Stimulated activated effector memory CD8-positive, alpha-beta T cell treated with anti-CD3 and anti-CD28 coated beads, Interleukin-12 subunit alpha, Interleukin-12 subunit beta, amount 100 ng/mL, for 72 hours (primary cell): ENCODE measurements around the gene CPNE4.

Source experiments
- ATAC-seq: fragments of 150-1000 bp; cut with Tn5 transposase; 2 replicates; pipeline ENCODE4 v1.10.0; 2021
- DNase-seq, 2 donors: peaks; one replicate each; pipeline ENCODE4 v3.0.0; 2021 to 2022; ENCODE audit warnings: low spot score in 2 of 2
- H3K27ac Mint-ChIP-seq: one replicate; pipeline ENCODE4 v1.8.0; 2022; ENCODE audit warnings: mild to moderate bottlenecking, mixed read lengths
- H3K36me3 Mint-ChIP-seq: one replicate; pipeline ENCODE4 v1.8.0; 2022; ENCODE audit warnings: mild to moderate bottlenecking, mixed read lengths
- H3K4me1 Mint-ChIP-seq: one replicate; pipeline ENCODE4 v1.8.0; 2022; ENCODE audit warnings: mixed read lengths
- H3K4me3 Mint-ChIP-seq: one replicate; pipeline ENCODE4 v1.8.0; 2022; ENCODE audit warnings: mild to moderate bottlenecking, mixed read lengths
- H3K9me3 Mint-ChIP-seq: one replicate; pipeline ENCODE4 v1.8.0; 2022; ENCODE audit warnings: mixed read lengths

CPNE4 gene

GRCh38 chr3:131597816-131598215 is 437.0 kb downstream of the CPNE4 start:
- DNase-seq, result no peak
- ATAC-seq, result no peak
- Mint-ChIP-seq H3K9me3 (no peaks in the 10 kb centered on the region), H3K4me3 (no peak overlapping the region), H3K4me1 (no peaks in the 10 kb centered on the region), H3K27ac (no peak overlapping the region), H3K36me3 (no peaks in the 10 kb centered on the region)

GRCh38 chr3:131596884-131597283 is 437.9 kb downstream of the CPNE4 start:
- no peaks in the 10 kb centered on the region for H3K4me1 Mint-ChIP-seq
- DNase-seq, result no peak
- no peak overlapping the region for H3K4me3 Mint-ChIP-seq

GRCh38 chr3:131591394-131592014 is 443.3 kb downstream of the CPNE4 start:
- Mint-ChIP-seq H3K4me3 (no peak overlapping the region), H3K4me1 (no peaks in the 10 kb centered on the region), H3K36me3 (no peaks in the 10 kb centered on the region), H3K27ac (no peak overlapping the region), H3K9me3 (no peaks in the 10 kb centered on the region)
- DNase-seq (no peak), ATAC-seq (no peak)

More at GRCh38 chr3:131596884-131597283, 437.9 kb downstream of the CPNE4 start:
- no peak overlapping the region for H3K27ac Mint-ChIP-seq
- no peaks in the 10 kb centered on the region for H3K36me3 Mint-ChIP-seq
- H3K9me3 Mint-ChIP-seq, result no peaks in the 10 kb centered on the region
- ATAC-seq, result no peak

GRCh38 chr3:131586277-131586676 is 448.5 kb downstream of the CPNE4 start:
- DNase-seq (no peak), ATAC-seq (no peak)
- Mint-ChIP-seq H3K36me3 (no peaks in the 10 kb centered on the region), H3K4me1 (no peaks in the 10 kb centered on the region), H3K9me3 (no peaks in the 10 kb centered on the region), H3K27ac (no peak overlapping the region), H3K4me3 (no peak overlapping the region)

GRCh38 chr3:131582438-131582837 is 452.4 kb downstream of the CPNE4 start:
- no peaks in the 10 kb centered on the region for H3K4me1 Mint-ChIP-seq
- H3K4me3 Mint-ChIP-seq, result no peak overlapping the region
- no peak overlapping the region for H3K27ac Mint-ChIP-seq
- no peaks in the 10 kb centered on the region for H3K36me3 Mint-ChIP-seq
- no peak for DNase-seq
- no peaks in the 10 kb centered on the region for H3K9me3 Mint-ChIP-seq
- no peak for ATAC-seq

- ATAC-seq (no peak), DNase-seq (no peak)
- Mint-ChIP-seq H3K4me1 (no peaks in the 10 kb centered on the region), H3K36me3 (no peaks in the 10 kb centered on the region), H3K4me3 (no peak overlapping the region), H3K27ac (no peak overlapping the region), H3K9me3 (no peaks in the 10 kb centered on the region)
These were observed 466.4 kb downstream of the CPNE4 start for GRCh38 chr3:131568460-131568859.

GRCh38 chr3:131564812-131565211 is 470.0 kb downstream of the CPNE4 start:
- Mint-ChIP-seq H3K4me1 (no peaks in the 10 kb centered on the region), H3K4me3 (no peak overlapping the region), H3K27ac (no peak overlapping the region)

GRCh38 chr3:131561511-131561910 is 473.3 kb downstream of the CPNE4 start:
- DNase-seq (no peak), ATAC-seq (no peak)
- no peak overlapping the region for H3K27ac Mint-ChIP-seq
- H3K9me3 Mint-ChIP-seq, result no peaks in the 10 kb centered on the region
- no peak overlapping the region for H3K4me3 Mint-ChIP-seq
- H3K36me3 Mint-ChIP-seq, result no peaks in the 10 kb centered on the region
- no peaks in the 10 kb centered on the region for H3K4me1 Mint-ChIP-seq

More at GRCh38 chr3:131564812-131565211, 470.0 kb downstream of the CPNE4 start:
- Mint-ChIP-seq H3K36me3 (no peaks in the 10 kb centered on the region), H3K9me3 (no peaks in the 10 kb centered on the region)
- DNase-seq (no peak), ATAC-seq (no peak)

- no peak for ATAC-seq
- Mint-ChIP-seq H3K9me3 (no peaks in the 10 kb centered on the region), H3K27ac (no peak overlapping the region), H3K4me3 (no peak overlapping the region), H3K36me3 (no peaks in the 10 kb centered on the region), H3K4me1 (no peaks in the 10 kb centered on the region)
- no peak for DNase-seq
These were observed 474.0 kb downstream of the CPNE4 start for GRCh38 chr3:131560795-131561194.

- Mint-ChIP-seq H3K9me3 (no peaks in the 10 kb centered on the region), H3K4me3 (no peak overlapping the region), H3K4me1 (no peaks in the 10 kb centered on the region), H3K27ac (no peak overlapping the region), H3K36me3 (no peaks in the 10 kb centered on the region)
- no peak for DNase-seq
- no peak for ATAC-seq
These were observed 479.4 kb downstream of the CPNE4 start for GRCh38 chr3:131555456-131555855.

GRCh38 chr3:131553495-131554247 is 481.1 kb downstream of the CPNE4 start:
- Mint-ChIP-seq H3K36me3 (no peaks in the 10 kb centered on the region), H3K9me3 (no peaks in the 10 kb centered on the region), H3K4me1 (no peaks in the 10 kb centered on the region), H3K4me3 (no peak overlapping the region), H3K27ac (no peak overlapping the region)
- ATAC-seq (no peak), DNase-seq (no peak)

- no peak for DNase-seq
- Mint-ChIP-seq H3K36me3 (no peaks in the 10 kb centered on the region), H3K4me3 (no peak overlapping the region), H3K27ac (no peak overlapping the region), H3K4me1 (no peaks in the 10 kb centered on the region), H3K9me3 (no peaks in the 10 kb centered on the region)
- no peak for ATAC-seq
These were observed 483.1 kb downstream of the CPNE4 start for GRCh38 chr3:131551761-131552160.

- no peaks in the 10 kb centered on the region for H3K9me3 Mint-ChIP-seq
- H3K4me3 Mint-ChIP-seq, result no peak overlapping the region
- DNase-seq, result no peak
- H3K36me3 Mint-ChIP-seq, result no peaks in the 10 kb centered on the region
- no peak overlapping the region for H3K27ac Mint-ChIP-seq
- no peaks in the 10 kb centered on the region for H3K4me1 Mint-ChIP-seq
- ATAC-seq, result no peak
These were observed 484.0 kb downstream of the CPNE4 start for GRCh38 chr3:131550562-131551465.

- H3K4me1 Mint-ChIP-seq, result no peaks in the 10 kb centered on the region
- DNase-seq, result no peak
- no peak for ATAC-seq
These were observed 485.5 kb downstream of the CPNE4 start for GRCh38 chr3:131549340-131549739.

GRCh38 chr3:131547585-131547984 is 487.2 kb downstream of the CPNE4 start:
- Mint-ChIP-seq H3K4me3 (no peak overlapping the region), H3K4me1 (no peaks in the 10 kb centered on the region), H3K36me3 (no peaks in the 10 kb centered on the region), H3K27ac (no peak overlapping the region), H3K9me3 (no peaks in the 10 kb centered on the region)
- DNase-seq, result no peak
- ATAC-seq, result no peak

More at GRCh38 chr3:131549340-131549739, 485.5 kb downstream of the CPNE4 start:
- Mint-ChIP-seq H3K9me3 (no peaks in the 10 kb centered on the region), H3K4me3 (no peak overlapping the region), H3K27ac (no peak overlapping the region), H3K36me3 (no peaks in the 10 kb centered on the region)
